HuH-7.5 (cell line): ENCODE data around the gene TBC1D9.
"Not testable (repeated sequence)": the region's sequence is repeated elsewhere in the genome, so short reads cannot be mapped to it uniquely, and the experiment has no call there.

Experiments used
- DNase-seq: peaks from one replicate; pipeline ENCODE4 v3.0.0; 2011; ENCODE audit warnings: low spot score

TBC1D9 gene

DNA sequence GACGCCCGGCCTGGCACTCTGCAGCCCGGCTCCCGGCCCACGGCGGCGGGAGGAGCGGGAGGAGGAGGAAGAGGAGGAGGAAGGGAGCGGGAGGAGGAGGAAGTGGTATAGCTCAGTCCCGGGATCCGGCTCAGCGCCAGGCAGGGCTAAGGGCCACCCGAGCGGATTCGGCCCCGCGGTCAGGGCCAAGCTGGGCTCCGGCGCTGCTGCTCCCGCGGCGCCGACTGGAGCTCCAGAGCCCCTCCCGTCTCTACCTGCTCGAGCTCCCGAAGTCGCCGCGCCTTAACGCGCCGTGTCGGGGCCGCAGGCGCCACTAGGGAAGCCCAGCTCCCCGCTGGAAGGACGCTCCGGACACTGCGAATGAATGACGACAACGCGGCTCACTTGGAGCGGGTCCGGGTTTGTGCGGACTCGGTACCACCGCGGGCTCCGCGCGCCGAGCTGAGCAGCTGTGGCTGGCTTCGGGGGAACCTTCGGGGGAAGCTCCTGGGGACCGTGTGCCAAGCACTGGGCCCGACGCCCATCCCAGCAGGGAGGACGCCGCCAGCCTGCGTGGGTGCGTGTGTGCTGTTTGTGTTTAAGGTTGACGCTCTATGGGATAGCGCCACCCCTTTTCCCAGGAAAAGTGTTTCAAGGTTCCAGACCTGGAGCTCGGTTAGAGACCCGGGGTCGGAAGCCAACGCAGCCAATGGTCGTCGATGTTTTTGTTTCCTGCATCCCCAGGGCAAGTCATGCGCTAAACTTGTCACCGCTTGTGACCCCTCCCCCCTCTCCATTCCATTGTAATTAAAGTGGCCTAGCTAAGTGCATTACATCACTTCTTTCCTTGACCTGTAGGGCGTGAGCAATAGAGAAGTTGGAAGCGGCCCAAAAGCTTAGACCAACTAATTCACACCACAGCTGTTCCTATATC, at the start of gene TBC1D9:
Gene TBC1D9, minus strand, starts transcription at position 67 of the 913 bp plus-strand sequence. CDS start 340 bp downstream, outside the sequence.
- peak; percentile 46 for DNase-seq

DNA sequence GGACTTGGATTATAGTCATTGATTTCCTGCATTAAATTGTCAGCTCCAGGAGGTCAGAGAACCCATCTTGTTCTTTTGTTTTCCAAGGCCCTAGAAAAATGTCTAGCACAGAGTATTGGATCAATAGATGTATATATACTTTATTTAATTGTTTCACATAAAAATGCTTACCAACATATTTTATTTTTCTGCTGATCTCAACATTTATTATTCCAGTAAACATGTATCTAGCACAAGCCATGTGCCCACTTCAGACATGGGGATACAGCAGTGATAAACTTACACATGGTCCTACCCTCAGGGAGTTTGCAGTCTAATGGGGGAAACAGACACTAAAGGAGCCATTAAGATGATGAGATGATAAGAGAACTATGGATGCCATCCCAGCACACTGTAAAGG, 49.1 kb upstream of the TBC1D9 start:
- DNase-seq = no peak

DNA sequence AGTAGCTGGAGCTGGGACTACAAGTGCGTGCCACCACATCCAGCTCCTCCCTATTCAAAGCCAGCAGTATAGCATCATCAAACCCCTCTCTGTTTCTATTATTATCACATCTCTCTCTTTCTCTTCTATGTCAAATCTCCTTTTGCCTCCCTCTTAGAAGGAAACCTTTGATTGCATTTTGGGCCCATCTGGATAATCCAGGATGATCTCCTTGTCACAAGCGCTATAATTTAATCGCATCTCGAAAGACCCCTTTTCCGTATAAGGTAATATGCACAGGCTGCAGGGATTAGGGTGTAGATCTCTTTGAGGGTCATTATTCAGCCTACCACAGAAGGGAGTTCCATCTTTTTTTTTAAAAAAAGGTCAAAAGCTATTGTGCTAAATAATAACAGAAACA, 46.4 kb upstream of the TBC1D9 start:
- no peak for DNase-seq

GRCh38 chr4:140800666-140801065, 44.5 kb upstream of the TBC1D9 start:
- DNase-seq = no peak

- no peak for DNase-seq
Observed at GRCh38 chr4:140799686-140800225, 43.6 kb upstream of the TBC1D9 start.

GRCh38 chr4:140793291-140793690, 37.1 kb upstream of the TBC1D9 start:
- DNase-seq = no peak

GRCh38 chr4:140790765-140791164, 34.6 kb upstream of the TBC1D9 start:
- no peak for DNase-seq

- DNase-seq = no peak
Observed at GRCh38 chr4:140790171-140790570, 34.0 kb upstream of the TBC1D9 start.

DNA sequence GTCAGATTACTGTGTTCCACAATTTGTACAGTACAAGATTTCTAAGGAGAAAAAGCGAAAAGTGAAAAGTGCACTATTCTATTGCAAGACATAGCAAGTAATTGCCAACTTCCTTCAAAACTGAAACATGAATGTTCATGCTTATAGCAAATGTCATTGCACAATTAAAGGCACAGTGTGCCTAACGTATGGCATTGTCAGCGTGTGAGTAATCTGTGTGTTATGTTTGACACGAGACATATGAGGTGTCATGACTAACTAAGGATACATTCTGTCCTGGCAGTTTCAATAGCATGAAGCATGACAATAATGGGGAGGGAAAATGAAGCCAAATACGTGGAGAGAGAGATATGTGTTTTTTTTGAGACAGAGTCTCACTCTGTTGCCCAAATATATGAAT, 33.6 kb upstream of the TBC1D9 start:
- no peak for DNase-seq

DNA sequence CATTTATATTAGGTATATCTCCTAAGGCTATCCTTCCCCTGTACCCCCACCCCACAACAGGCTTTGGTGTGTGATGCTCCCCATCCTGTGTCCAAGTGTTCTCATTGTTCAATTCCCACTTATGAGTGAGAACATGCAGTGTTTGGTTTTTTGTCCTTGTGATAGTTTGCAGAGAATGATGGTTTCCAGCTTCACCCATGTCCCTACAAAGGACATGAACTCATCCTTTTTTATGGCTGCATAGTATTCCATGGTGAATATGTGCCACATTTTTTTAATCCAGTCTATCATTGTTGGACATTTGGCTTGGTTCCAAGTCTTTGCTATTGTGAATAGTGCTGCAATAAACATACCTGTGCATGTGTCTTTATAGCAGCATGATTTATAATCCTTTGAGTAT, 26.6 kb upstream of the TBC1D9 start:
- DNase-seq = not testable (repeated sequence)

DNA sequence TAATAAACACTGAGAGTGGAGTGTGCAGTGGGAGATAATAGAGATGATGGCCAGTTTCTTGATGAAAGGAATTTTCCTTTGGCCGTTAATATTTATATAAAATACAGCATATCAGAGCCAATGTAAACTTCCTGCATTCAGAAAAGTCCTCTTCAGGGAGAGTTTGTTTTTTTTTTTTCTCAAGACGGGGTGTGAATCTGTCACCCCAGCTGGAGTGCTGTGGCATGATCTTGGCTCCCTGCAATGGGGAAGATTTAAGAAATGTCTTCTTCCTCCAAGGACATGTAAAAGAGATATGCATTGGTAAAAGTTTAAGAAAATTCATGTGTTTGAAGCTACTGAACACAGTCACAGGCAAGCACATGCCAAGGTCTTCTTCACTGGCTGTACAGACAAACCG, 25.4 kb upstream of the TBC1D9 start:
- no peak for DNase-seq

DNA sequence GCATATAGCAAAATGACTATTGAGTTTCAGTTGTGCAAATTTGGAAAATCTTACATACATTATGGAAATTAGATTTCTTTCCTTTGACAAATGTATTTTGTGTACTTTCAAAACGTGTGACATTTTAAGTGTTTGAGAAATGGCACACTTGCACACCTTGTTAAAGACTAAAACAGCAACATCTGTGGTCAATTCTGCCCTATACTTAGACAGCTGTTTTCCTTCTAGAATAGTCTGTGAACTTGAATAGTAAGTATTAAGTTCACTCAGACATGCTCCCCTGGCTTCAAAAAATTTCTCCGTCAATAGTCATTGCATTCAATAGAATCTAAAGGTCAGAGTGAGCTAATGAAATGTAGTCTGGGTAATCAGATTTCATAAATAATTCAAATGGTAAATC, 21.7 kb upstream of the TBC1D9 start:
- DNase-seq = no peak

DNA sequence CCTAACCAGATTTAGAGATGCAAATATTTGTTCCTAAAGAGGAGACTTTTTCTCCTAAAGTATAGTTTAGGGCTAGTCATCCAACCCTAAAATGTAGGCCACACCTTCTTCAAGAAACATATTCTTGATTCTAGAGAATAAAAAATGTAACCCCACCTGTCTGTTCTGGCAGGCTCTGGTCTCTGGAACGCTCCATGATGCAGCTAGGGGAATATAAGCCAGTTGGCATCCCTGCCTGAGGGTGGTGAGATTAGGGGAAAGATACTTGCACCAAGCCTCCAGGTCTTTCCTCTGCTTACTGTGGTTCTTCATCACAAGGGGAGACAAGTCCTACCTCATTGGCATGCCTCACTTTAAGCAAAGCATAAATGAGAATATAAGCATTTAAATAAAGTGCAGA, 21.2 kb upstream of the TBC1D9 start:
- no peak for DNase-seq

DNA sequence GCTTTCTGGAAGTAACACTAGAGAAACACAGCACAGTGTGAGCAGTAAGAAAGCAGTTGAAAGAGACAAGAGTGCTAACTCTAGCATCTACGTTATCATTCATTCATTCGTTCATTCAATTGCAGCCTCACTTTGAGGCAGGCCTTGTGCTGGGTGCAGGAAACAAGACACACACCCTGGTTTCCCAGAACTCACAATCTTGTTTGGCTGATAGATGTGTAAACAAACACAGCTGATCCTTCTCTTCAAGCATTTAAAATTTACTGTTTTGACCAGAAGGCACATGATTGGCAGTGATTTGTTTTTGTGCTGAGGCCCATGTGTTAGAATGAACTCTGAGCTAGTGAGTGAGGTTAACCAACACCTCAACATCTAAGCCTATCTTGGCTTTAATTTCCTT, 20.4 kb upstream of the TBC1D9 start:
- no peak for DNase-seq

DNA sequence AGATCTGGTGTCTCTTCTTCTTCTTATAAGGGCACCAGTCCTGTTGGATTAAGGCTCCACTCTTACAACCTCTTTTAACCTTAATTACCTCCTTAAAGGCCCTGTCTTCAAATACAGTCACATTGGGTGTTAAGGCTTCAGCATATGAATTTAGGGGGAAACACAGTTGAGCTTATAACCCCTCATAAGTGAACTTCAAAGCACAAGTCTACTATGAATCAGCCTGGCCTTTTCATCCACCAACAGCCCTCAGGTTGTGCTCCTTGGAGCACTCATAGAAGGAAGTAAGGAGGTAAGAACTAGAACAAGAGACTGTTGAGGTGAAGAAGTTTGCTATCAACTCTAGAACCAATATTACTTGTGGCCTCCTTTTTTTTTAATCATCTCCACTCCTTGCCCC, 18.8 kb upstream of the TBC1D9 start:
- no peak for DNase-seq

DNA sequence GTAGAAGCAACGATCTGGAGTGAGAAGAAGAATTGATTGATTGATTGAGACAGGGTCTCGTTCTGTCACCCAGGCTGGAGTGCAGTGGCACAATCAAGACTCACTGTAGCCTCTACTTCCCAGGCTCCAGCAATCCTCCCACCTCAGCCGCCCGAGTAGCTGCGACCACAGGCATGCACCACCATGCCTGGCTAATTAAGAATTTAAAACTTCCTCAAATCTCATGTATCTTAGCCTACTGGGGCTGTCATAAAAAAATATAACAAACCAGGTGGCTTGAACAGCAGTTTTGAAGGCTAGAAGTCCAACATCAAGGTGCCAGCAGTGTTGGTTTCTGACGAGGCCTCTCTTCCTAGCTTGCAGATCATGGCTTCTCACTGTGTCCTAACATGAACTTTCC, 18.3 kb upstream of the TBC1D9 start:
- no peak for DNase-seq

DNA sequence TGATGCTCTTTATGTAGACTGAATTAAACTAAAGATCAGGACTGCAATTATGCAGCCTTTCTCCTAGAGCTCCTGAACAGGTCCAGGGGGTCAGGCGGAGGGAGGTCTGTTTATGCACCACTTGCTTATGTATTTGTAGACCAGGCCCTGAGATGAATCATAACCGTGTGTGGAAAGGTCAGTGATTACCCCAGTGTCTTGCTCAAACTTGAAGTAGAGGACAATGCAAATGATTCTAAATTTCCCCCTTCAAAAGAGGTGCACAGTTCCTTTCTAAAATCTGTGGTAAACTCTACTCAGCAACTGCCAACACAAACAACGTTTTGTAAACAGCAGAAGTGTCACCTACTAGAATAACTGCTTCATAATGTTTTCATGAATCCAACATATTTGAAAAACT, 13.0 kb upstream of the TBC1D9 start:
- DNase-seq = no peak

GRCh38 chr4:140764785-140765392, 8.7 kb upstream of the TBC1D9 start:
- DNase-seq = no peak

DNA sequence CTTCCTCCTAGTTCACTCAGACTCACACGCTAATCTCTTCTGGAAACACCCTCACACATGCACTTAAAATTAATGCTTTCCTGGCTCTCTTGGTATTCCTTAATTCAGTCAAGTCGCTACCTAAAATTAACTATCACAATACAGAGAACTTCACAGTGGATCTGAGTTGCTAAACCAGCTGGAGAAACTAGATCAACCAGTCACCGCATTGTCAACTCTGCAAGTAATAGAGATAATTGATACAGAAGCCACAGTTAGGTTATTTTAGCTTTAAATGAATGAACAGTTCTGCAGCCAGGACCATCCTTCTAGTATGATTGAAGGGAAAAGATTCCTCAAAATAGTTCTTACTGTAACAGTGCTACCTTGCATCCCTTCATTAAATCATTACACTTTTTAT, 6.0 kb upstream of the TBC1D9 start:
- no peak for DNase-seq

DNA sequence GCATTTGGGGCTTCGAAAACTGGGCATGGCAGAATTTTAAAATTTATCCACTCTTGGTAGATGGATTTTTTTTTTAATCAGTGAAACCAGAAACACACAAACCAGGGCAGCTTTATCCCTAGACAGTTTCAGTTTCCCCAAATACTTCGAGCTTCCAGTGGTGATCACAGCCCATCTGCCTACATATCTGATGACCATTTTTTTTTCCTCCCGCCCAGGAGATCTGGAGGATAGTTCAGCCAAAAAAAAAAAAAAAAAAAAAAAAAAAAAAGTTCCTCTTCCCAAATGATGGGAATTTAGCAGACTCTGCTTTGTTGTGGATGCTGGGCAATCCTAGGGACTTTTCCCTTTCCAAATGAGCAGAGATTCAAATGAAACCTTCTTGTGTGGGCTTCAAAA, 1.0 kb upstream of the TBC1D9 start:
- DNase-seq = no peak

DNA sequence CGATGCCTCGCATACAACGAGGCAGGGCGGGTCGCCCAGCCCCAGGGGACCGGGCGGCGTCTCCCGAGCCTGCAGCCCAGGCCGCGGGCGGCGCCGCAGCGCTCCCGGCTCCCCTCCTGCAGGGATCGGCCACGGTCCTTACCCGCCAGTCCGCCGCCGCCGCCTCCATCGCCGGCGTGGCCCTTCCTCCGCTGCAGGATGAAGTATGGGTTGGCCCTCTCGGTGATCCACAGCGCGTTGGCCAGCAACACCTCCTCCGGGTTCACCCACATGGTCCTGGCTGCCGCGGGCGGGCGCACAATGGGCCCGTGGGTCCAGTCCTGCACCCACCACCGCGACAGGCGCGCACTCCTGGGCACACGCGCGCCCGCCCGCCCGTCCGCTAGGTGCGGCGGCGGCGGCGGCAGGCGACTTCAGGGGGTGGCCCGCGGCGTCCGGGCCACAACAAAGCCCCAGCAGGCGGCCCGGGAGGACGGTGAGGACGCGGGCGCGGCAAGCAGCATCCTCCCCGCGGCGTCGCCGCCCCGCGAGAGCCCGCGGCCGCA, 339 bp downstream of the TBC1D9 start:
- peak; percentile 16 for DNase-seq

GRCh38 chr4:140754918-140755773, 1.0 kb downstream of the TBC1D9 start:
- DNase-seq = no peak
